ENCODE results near the gene EPB41L5. TPM values are rescaled to one million over a fixed set of nuclear protein-coding genes. Genes with fewer than 3 reads are reported as not detected.

Gene EPB41L5
- total and polyA plus RNA-seq, 2 donors (not counting 3 experiments of a cell fraction or from before 2014, with no cell fraction given), result 8.4 to 13.6 TPM

- H3K9me1 ChIP-seq (replicated peaks; ENCODE audit: control insufficient read depth, extremely low read depth, insufficient read depth, low read length), result no peaks in the 10 kb centered on the region
- ChIA-PET CTCF (interaction anchor here (10.3 kb wide), 1 partner anchor 58 kb away, joined by 255 read pairs; no protein-coding TSS in a partner anchor), POLR2A (no interaction called here)
- TF ChIP-seq JUN (IDR thresholded peaks at IDR 0.05; ENCODE audit: borderline replicate concordance, insufficient read depth, insufficient read length, low read depth), result no peak
- TF ChIP-seq MYC (IDR thresholded peaks at IDR 0.05; ENCODE audit: low read depth, low read length), result no peak
- no peak for TF ChIP-seq GATA2 (IDR thresholded peaks at IDR 0.05; ENCODE audit: insufficient read depth, insufficient read length, low read depth, low read length)
- no peak for TF ChIP-seq MAX (IDR thresholded peaks at IDR 0.05; ENCODE audit: insufficient read depth, insufficient read length)
- TF ChIP-seq POLR2AphosphoS5 (IDR thresholded peaks at IDR 0.05; ENCODE audit: insufficient read depth, low read depth, low read length), result no peak
- no peak for TF ChIP-seq FOS (IDR thresholded peaks at IDR 0.05; ENCODE audit: borderline replicate concordance, insufficient read depth, low read length)
- no peak for TF ChIP-seq EZH2 (IDR thresholded peaks at IDR 0.05; ENCODE audit: borderline replicate concordance, low read depth, low read length, severe bottlenecking)
- TF ChIP-seq CTCF (IDR thresholded peaks at IDR 0.05; ENCODE audit: extremely low read depth in 1 of 2, insufficient read depth in 1 of 2, low read depth in 1 of 2, low read length in 2 of 2), result no peak
- TF ChIP-seq POLR2A (IDR thresholded peaks at IDR 0.05; ENCODE audit: low read depth, low read length), result no peak
- no peaks in the 10 kb centered on the region for H4K20me1 ChIP-seq (replicated peaks; ENCODE audit: control insufficient read depth, extremely low read depth, insufficient read depth, low read length)
- no peaks in the 10 kb centered on the region for H3K36me3 ChIP-seq (ENCODE audit: control insufficient read depth in 2 of 2, extremely low read depth in 1 of 2, insufficient read depth in 2 of 2, low read length in 2 of 2)
- H3K27me3 ChIP-seq (ENCODE audit: control insufficient read depth in 2 of 2, insufficient read depth in 2 of 2, low read length in 2 of 2), result no peaks in the 10 kb centered on the region
- no peaks in the 10 kb centered on the region for H3K9me3 ChIP-seq (replicated peaks; ENCODE audit: control insufficient read depth, insufficient read depth, low read length)
- H3K4me3 ChIP-seq (replicated peaks in 1 of 3; ENCODE audit: insufficient read depth in 1 of 3, low read depth in 1 of 3, low read length in 3 of 3), result no peak overlapping the region
- H3K4me2 ChIP-seq (ENCODE audit: insufficient read depth, low read length), result no peak overlapping the region
- no peak for FAIRE-seq
- no peaks in the 10 kb centered on the region for H3K4me1 ChIP-seq (ENCODE audit: control insufficient read depth, extremely low read depth, insufficient read depth, low read length)
- dilution Hi-C loops (cut with MboI; ENCODE audit: extremely low pct_ligation_motif_present, low sequenced_read_pairs), result no loop called here
- no peak overlapping the region for H3K9ac ChIP-seq (replicated peaks; ENCODE audit: extremely low read depth, insufficient read depth, low read length)
- no peak overlapping the region for H3K27ac ChIP-seq (ENCODE audit: insufficient read depth, low read depth, low read length)
- intact Hi-C loops (cut with micrococcal nuclease), result no loop called here
- no peaks in the 10 kb centered on the region for H3K79me2 ChIP-seq (ENCODE audit: control insufficient read depth, insufficient read depth, low read length)
- no peak overlapping the region for H2AFZ ChIP-seq (ENCODE audit: low read depth, low read length)
- DNase-seq (ENCODE audit: low read depth, low spot score), result no peak
- BruUV-seq (replicated peaks), result no TSS peak
Observed at GRCh38 chr2:120167272-120167671, 154.4 kb downstream of the EPB41L5 start.
